NCI-H1417 treated with DMSO at 0.1 percent for 48 hours (cell line): ENCODE data around the gene BST1.

Source experiments
- DNase-seq: peaks from one replicate; lab custom pipeline; 2025; lab: John Stamatoyannopoulos, UW

BST1 gene

GRCh38 chr4:15676039-15676438, 26.8 kb upstream of the BST1 start:
- DNase-seq: no peak

- no peak for DNase-seq
Observed at GRCh38 chr4:15676899-15677298, 26.0 kb upstream of the BST1 start.

DNA sequence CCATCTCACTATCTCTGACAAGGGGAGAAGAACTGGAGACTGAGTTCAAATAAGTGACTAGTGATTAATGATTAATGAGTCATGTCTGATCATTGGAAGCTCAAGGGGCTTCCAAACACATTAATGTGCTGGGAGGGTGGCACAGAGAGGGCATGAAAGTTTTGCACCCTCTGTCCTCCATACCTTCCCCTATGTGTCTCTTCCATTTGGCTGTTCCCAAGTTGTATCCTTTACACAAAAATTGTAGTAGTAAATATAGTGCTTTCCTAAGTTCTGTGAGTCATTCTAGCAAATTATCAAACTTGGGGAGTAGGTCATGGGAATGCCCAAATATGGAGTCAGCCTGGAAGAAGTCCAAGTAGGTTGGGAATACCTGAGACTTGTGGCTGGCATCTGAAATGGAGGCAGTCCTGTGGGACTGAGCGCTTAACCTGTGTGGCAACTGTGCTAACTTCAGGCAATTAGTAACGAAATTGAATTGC, 25.3 kb upstream of the BST1 start:
- DNase-seq: no peak

- DNase-seq: no peak
Observed at GRCh38 chr4:15681067-15681371, 21.8 kb upstream of the BST1 start.

DNA sequence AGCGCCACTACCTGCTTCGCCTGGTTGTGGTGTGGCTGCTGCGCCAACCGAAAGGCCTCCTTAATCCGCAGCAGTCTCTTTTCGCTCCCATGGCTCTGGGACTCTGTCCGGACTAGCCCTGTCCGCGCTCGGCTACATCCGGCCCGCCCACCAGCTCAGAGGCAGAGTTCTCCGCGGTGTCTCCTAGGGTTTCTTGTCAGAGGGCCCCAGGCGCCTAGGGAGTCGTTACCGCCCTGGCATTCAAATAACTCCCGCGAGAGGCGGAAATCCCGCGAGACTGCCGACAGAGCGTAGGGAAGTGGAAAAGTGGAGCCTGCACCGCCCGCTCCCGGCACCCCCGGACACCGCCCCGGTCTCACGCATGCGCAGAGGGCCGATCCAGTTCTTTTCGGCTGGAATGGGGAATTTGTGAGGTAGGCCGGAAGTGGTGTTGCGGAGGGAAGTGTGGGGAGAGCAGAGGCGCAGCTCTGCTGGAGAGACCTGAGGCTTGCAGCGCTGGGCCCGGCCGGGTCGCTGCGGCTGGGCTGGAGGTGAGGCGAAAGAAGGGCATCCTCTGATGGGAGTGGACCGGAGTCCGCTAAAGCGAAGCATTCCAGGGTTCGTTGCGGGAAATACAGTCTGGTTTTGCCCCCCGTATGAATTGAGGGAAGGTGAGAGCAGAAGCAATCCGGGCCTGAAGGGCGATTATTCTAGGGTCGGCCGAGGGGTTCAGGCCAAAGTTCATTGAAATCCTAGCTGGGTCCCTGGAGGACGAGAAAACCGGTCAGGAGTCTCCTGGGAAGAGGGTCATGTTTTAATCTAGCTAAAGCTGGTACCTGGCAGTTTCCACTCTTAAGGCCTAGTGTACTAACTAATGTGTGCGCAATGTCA, 21.3 kb upstream of the BST1 start, which contains the start of gene FAM200B:
TSS of gene FAM200B (plus strand) at position 456 of the 870 bp plus-strand sequence. CDS start 5,151 bp downstream, outside the sequence.
- peak; percentile 94 for DNase-seq

DNA sequence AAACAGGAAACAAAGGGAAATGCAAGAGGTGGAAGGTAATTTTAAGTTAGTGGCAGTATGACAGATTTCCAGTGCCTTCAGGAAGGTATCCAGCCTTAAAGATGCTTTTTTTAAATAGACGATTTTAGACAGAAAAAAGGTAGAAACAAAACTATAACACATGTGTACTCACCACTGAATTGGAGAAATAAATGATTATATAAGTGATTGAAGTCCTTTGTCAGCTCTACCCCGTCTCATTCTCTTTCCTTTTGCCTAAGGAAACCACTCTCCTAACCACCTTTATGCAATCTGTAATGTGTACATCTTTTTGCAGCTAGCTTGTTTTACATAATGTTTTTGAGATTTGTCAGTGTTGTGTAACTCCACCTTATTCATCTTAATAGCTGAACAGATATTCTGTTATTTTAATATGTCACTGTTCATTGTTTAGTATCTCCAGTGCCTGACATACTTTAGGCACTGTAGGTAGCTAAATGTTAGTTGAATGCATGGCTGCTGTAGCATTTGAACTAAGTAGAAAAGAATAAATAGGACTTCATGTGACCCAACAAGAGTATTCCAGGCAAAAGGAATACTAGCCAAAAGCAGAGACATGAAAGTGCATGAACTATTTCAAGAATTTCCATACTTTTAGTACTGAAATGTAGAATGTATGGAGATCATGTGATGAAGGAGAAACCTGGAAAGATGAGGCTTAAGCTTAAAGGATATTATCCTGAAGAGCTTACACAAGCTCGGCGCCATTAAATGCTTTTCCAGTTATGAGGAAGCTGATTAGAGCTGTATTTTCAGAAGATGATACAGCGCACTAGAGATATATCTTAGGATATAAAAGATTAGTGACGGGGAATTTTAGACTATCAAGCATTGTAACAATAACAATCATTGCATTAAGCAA, 20.4 kb upstream of the BST1 start:
- no peak for DNase-seq

GRCh38 chr4:15683143-15683495, 19.7 kb upstream of the BST1 start:
- DNase-seq: no peak

GRCh38 chr4:15684498-15684897, 18.4 kb upstream of the BST1 start:
- no peak for DNase-seq

DNA sequence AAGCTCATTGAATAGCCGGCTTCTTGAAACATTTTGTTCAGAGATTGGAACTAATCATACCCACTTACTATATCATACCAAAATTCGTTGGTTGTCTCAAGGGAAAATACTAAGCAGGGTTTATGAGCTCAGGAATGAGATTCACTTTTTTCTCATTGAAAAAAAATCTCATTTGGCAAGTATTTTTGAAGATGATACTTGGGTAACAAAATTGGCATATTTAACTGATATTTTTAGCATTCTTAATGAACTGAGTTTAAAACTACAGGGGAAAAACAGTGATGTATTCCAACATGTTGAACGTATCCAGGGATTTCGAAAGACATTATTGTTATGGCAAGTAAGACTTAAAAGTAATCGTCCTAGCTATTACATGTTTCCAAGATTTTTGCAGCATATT, 14.8 kb upstream of the BST1 start:
- no peak for DNase-seq

DNA sequence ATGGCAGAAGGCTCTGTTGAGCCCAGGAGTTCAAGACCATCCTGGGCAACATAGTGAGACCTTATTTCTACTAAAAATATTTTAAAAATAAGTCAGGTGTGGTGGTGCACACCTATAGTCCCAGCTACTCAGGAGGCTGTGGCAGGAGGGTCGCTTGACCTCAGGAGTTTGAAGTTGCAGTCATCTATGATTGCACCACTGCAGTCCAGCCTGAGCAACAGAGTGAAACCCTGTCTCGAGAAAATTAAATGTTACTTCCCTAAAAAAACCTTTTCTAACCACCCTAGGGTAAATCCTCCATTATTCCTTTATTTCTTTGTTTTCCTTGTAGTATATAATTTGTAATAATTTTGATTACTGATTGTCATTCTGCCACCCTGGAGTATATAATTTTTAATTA, 13.3 kb upstream of the BST1 start:
- no peak for DNase-seq

GRCh38 chr4:15690020-15690809, 12.7 kb upstream of the BST1 start:
- DNase-seq: no peak

- no peak for DNase-seq
Observed at GRCh38 chr4:15691346-15692135, 11.3 kb upstream of the BST1 start.

- no peak for DNase-seq
Observed at GRCh38 chr4:15692602-15693001, 10.3 kb upstream of the BST1 start.

- no peak for DNase-seq
Observed at GRCh38 chr4:15694431-15694830, 8.4 kb upstream of the BST1 start.

- DNase-seq: no peak
Observed at GRCh38 chr4:15695240-15695699, 7.6 kb upstream of the BST1 start.

- DNase-seq: no peak
Observed at GRCh38 chr4:15695729-15696128, 7.1 kb upstream of the BST1 start.

GRCh38 chr4:15696866-15697265, 6.0 kb upstream of the BST1 start:
- no peak for DNase-seq

DNA sequence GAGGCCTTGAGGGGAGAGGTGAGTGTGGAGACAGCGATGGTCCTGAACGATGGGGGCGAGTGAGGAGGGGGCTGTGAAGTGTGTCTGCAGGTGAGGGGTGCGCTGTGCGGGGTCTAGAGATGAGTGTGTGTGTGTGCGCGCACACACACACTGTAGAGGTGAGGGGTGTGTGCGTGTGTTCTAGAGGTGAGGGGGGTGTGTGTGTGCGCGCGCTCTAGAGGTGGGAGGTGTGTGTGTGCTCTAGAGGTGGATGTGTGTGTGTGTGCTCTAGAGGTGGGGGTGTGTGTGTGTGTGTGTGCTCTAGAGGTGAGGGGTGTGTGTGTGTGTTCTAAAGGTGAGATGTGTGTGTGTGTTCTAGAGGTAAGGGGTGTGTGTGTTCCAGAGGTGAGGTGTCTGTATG, 574 bp downstream of the BST1 start:
- DNase-seq: no peak

GRCh38 chr4:15704129-15704528, 1.3 kb downstream of the BST1 start:
- no peak for DNase-seq

GRCh38 chr4:15706646-15707362, 3.9 kb downstream of the BST1 start:
- no peak for DNase-seq

DNA sequence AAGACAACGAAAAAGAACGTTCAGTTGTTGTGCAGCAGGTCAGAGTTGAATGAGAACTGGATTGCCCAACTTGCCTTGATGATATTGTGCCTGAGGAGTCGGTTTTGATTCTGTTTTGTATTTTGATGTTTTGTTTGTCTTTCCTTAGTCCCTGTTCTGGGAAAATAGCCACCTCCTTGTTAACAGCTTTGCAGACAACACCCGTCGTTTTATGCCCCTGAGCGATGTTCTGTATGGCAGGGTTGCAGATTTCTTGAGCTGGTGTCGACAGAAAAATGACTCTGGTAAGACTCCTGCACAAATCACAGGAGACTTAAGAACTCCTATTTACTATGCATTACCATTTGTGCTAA, 4.5 kb downstream of the BST1 start:
- DNase-seq: no peak
